ENCODE measurements around the gene FNDC3B. TPM values are rescaled to one million over a fixed set of nuclear protein-coding genes. Genes with fewer than 3 reads are reported as not detected.

Gene FNDC3B
- total and polyA plus RNA-seq, 9 of the 15 experiments (the other 6 are each of a cell fraction or from before 2014, with no cell fraction given) = 7.0 to 35.8 (median 16.2) TPM

GRCh38 chr3:172298247-172298646, 258.9 kb downstream of the FNDC3B start:
- H3K4me2 ChIP-seq (ENCODE audit: insufficient read depth, low read length) = no peak overlapping the region
- no peaks in the 10 kb centered on the region for H3K79me2 ChIP-seq (ENCODE audit: control insufficient read depth, insufficient read depth, low read length)
- no peak overlapping the region for H2AFZ ChIP-seq (ENCODE audit: low read depth, low read length)
- H3K4me3 ChIP-seq = no peak overlapping the region
- POLR2A ChIA-PET = no interaction called here
- CTCF ChIA-PET (ENCODE audit: low intra/inter-chr PET ratio) = no interaction called here
- H3K4me1 ChIP-seq (replicated peaks in 1 of 2; ENCODE audit: control insufficient read depth in 2 of 2, insufficient read depth in 2 of 2, low read length in 2 of 2) = no peaks in the 10 kb centered on the region
- no peaks in the 10 kb centered on the region for H4K20me1 ChIP-seq (replicated peaks; ENCODE audit: control insufficient read depth, insufficient read depth, low read length)
- no peak for DNase-seq (ENCODE audit: extremely low read depth in 1 of 4, low spot score in 3 of 4)
- no peak overlapping the region for H3K9ac ChIP-seq (ENCODE audit: insufficient read depth in 1 of 2, low read depth in 2 of 2, low read length in 2 of 2)
- no peak for ATAC-seq
- no TSS peak for BruUV-seq (replicated peaks)
- no peaks in the 10 kb centered on the region for H3K27me3 ChIP-seq (ENCODE audit: control insufficient read depth in 2 of 2, insufficient read depth in 2 of 2, low read length in 2 of 2)
- in situ Hi-C loops (cut with MboI) = no loop called here
- intact Hi-C loops (cut with micrococcal nuclease) = no loop called here
- no peaks in the 10 kb centered on the region for H3K9me1 ChIP-seq (ENCODE audit: control insufficient read depth, insufficient read depth, low read length)
- WGBS (ENCODE audit: insufficient coverage, low coverage, missing lambda C conversion rate) = 94% methylated on average over 3 of the region's 3 CpGs
- no peak for FAIRE-seq
- H3K9me3 ChIP-seq (replicated peaks; ENCODE audit: control insufficient read depth, insufficient read depth, low read depth, low read length) = no peaks in the 10 kb centered on the region
- H3K36me3 ChIP-seq (ENCODE audit: control insufficient read depth, insufficient read depth, low read length) = peaks cover 72% of the 10 kb centered on the region; the same call in 2 of the 3 replicates
- no peak overlapping the region for H3K27ac ChIP-seq (ENCODE audit: extremely low read depth, low read depth, low read length)
- no peak for TF ChIP-seq RBM15 (IDR thresholded peaks at IDR 0.05; ENCODE audit: insufficient read depth, low read length)
- TF ChIP-seq CREB3L1 (IDR thresholded peaks at IDR 0.05; ENCODE audit: borderline replicate concordance, low read depth) = no peak
- TF ChIP-seq ZNF586 (CRISPR knock-in tag; conservative IDR thresholded peaks at IDR 0.05) = no peak
- TF ChIP-seq CBX3 (IDR thresholded peaks at IDR 0.05; ENCODE audit: borderline replicate concordance in 1 of 2, low read length in 2 of 2) = no peak
- TF ChIP-seq NCOA4 (IDR thresholded peaks at IDR 0.05; ENCODE audit: partially characterized antibody) = no peak
- no peak for TF ChIP-seq NFIC (IDR thresholded peaks at IDR 0.05)
- TF ChIP-seq NCOA1 (IDR thresholded peaks at IDR 0.05; ENCODE audit: low read depth) = no peak
- no peak for TF ChIP-seq CTCF (IDR thresholded peaks at IDR 0.05 in 2 of 3, conservative IDR thresholded peaks at IDR 0.05 in 1 of 3; ENCODE audit: insufficient read depth in 2 of 3, low read depth in 1 of 3, low read length in 3 of 3)
- no peak for TF ChIP-seq ZNF57 (CRISPR knock-in tag; IDR thresholded peaks at IDR 0.05)
- no peak for TF ChIP-seq ZBTB33 (CRISPR knock-in tag; IDR thresholded peaks at IDR 0.05)
- TF ChIP-seq ZBTB8A (IDR thresholded peaks at IDR 0.05; ENCODE audit: partially characterized antibody) = no peak
- no peak for TF ChIP-seq ZBTB11 (CRISPR knock-in tag; IDR thresholded peaks at IDR 0.05)
- no peak for TF ChIP-seq PHF8 (IDR thresholded peaks at IDR 0.05; ENCODE audit: borderline replicate concordance, low read length)
- no peak for TF ChIP-seq OTX1 (CRISPR knock-in tag; IDR thresholded peaks at IDR 0.05)
